LHCN-M2 (cell line): ENCODE data around the gene TMEM127. TPM values are rescaled to one million over a fixed set of nuclear protein-coding genes. Genes with fewer than 3 reads are reported as not detected.
"Not testable (repeated sequence)": the region's sequence is repeated elsewhere in the genome, so short reads cannot be mapped to it uniquely, and the experiment has no call there.

Experiments used
- DNase-seq: peaks from one replicate; pipeline ENCODE4 v3.0.0-alpha.2; 2012; ENCODE audit warnings: low read depth
- total RNA-seq: library from RNA; depleted of rRNA; stranded (reverse); fragments of >200 nt; gene quantifications from 2 replicates; pipeline ENCODE4 v1.2.3, GENCODE V29; 2014

The TMEM127 gene
- total RNA-seq, 1 experiment from 2014 or later: 34.6 TPM

- no peak for DNase-seq
Measured at GRCh38 chr2:96241900-96242611, 23.7 kb downstream of the TMEM127 start.

- no peak for DNase-seq
Measured at GRCh38 chr2:96241227-96241626, 24.6 kb downstream of the TMEM127 start.

DNA sequence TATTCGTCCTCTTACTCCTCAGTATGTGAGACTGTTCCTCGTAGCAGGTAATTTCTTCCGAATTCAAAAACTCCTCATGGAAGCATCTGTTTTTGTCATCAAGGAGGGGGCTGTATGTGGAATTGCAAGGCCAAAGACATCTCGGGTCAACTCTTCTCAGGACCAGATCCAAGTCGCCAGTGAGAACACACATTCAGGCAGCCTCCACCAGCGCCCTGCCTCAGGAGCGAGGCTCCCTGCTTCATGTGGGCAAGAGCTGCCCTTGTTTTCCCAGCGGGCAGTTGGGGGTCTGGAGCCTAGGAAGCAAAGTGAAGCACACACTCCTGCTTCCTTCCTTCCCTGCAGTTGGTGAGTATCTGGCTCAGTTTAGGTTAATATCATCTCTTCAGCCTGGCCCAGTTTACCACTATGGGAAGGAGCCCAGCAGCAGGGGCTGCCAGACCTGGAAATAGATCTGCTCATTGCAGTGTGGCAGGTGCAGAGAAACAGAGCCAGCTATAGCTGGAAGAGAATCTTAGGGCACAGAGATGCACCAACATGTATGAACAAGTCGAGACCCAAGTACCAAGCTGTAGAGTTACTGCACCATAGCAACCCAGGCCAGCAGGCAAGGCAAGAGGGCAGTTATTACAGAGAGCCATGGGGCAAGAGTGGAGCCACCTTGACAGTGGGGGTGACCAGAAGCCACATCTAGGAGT lies 25.3 kb downstream of the TMEM127 start:
- no peak for DNase-seq

- no peak for DNase-seq
Measured at GRCh38 chr2:96239745-96240264, 26.0 kb downstream of the TMEM127 start.

DNA sequence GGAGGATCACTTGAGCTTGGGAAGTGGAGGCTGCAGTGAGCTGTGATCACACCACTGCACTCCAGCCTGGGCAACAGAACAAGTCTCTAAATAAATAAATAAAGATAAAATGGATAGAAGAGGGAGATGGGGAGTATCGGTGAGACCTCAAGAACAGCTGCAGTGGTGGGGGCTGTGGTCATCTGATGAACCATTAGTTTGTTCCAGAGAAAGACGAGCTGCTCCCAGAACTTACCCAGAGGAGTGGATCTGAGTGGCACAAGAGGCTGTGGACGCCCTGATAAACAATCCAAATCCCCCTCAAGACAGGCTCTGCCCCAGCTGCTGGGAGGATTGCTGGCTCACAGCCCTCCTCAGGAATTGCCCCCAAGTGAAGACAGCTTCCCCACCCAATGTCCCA lies 26.7 kb downstream of the TMEM127 start:
- peak; percentile 71 for DNase-seq

DNA sequence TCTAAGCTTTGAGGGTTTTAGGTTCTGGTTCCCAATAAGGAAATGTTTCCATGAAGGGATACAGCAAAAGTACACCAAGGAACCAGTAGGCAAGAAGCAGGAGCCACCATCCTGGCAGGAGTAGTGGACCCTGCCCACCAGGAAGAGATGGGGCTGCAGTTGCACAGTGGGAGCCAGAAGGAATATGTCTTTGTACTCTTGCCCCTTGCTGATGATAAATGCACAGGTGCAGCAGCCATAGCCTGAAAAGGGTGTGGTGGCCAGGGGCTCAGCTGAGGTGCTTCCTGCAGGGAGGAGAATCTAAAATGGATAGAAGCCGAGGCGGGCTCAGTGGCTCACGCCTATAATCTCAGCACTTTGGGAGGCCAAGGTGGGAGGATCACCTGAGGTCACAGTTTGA lies 27.5 kb downstream of the TMEM127 start:
- no peak for DNase-seq

DNA sequence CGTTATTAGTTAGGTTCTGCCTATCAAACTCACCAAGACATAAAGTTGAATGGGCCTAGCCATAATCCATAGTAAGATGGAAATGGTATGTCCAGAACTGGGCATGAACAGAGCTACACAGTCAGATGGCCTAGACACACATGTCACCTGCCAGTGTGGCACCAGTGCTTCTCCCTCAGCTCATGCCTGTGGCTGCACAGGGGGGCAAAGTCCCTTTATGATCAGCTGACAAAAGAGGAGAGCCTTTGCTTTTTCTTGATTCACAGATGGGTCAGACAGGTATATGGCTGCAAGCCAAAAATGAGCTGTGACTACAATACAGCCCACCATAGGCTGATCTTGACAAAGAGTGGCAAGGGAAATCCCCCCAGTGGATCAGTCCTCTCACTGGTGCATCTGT lies 28.9 kb downstream of the TMEM127 start:
- DNase-seq: no peak

- no peak for DNase-seq
Measured at GRCh38 chr2:96233880-96234316, 31.9 kb downstream of the TMEM127 start.

DNA sequence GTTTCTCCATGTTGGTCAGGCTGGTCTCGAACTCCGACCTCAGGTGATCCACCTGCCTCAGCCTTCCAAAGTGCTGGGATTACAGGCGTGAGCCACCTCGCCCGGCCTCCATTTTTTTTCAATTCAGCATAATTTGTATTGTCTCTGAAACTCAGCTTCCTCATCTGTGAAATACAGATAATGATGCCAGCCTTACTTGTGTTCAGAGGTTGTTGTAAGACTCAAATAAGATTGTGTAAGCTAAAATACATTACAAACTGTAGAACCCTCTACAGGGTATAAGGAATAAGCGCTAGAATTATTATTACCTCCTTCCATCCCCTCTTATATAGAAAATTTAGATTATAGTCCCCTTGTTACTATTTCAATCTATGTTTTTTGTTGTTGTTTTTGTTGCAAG lies 32.4 kb downstream of the TMEM127 start:
- DNase-seq: no peak

- no peak for DNase-seq
Measured at GRCh38 chr2:96231316-96231715, 34.5 kb downstream of the TMEM127 start.

DNA sequence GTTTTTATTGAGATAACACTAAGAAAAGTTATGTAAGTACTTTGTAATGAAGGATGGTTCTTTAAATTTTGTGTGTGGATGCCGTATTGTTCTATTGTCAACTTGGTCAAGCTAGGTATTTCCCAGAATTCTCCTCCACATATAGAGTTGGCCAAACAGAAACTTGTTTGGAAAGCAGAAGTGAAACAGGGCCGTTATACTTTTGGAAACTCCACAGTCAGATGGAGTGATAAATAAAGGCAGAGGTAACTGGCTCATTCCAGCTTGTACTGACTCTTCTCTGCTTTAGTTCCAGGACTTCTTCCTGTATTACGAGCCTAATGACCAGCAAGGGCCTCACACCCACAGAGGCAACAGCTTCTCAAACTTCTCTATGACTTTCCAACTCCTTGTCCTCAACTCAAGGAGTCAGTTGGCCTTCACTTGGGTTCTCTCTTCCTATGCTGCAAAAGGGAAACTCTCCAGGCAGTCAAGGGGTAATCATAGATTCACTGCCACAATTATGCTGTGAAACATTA lies 40.7 kb downstream of the TMEM127 start:
- DNase-seq: no peak

GRCh38 chr2:96221106-96221505 lies 44.7 kb downstream of the TMEM127 start:
- not testable (repeated sequence) for DNase-seq

- DNase-seq: not testable (repeated sequence)
Measured at GRCh38 chr2:96219959-96220358, 45.8 kb downstream of the TMEM127 start.

DNA sequence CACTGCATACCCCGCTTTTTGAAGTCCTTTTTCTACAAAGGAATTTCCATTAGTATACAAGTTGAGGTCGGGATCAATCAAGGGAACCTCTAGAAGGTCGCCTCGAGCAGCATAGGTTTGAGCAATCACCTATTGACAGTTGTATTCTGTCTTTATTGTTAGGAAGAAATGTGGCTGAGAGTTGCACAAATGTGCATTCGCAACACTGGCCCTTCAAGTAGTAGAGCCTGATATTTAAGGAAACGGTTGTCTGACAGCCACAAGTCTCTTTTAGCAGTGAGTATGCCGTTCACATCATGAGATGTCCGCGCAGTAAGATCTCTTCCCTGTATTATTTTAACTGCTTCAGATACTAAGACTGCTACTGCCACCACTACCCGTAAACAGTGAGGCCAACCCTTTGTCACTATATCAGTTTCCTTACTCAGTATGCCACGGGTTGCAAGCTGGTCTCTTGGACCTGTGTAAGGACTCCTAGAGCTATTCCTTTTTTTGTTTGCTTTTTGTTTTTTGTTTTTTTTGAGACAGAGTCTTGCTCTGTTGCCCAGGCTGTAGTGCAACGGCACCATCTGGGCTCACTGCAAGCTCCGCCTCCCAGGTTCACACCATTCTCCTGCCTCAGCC lies 47.2 kb downstream of the TMEM127 start:
- DNase-seq: no peak

- DNase-seq: no peak
Measured at GRCh38 chr2:96214554-96214953, 51.2 kb downstream of the TMEM127 start.

DNA sequence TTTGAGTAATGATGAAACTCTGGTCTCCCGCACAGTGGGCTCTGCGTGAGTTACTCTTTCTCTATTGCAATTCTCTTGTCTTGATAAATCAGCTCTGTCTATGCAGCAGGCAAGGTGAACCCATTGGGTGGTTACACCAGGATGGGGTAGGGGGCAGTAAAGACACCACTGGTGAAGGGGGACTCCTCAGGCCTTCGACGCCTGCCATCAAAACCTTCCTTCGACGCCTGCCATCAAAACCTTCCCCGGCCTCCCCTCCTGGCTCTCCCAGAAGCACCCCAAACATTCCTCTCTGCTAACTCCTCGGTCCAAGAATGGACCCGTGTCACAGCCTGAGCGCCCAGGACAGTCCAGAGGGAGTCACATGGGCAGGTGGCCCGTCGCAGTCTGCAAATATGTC lies 52.4 kb downstream of the TMEM127 start:
- no peak for DNase-seq

DNA sequence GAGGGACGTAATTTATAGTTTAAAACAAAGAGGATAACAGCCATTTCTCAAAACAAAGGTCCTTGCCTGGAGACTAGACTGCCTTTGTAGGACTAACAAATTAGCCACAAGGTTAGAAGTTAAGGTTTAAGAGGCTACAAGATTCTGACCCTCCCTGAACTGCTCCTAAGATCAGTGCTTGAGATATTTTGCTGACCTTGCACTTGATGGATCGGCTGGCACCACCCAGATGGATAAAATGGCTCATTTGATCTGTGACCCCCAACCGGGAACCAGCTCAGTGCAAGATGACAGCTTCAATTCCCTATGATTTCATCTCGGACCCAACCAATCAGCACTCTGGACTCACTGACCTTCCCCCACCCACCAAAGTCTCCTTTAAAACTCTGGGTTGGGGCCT lies 53.5 kb downstream of the TMEM127 start:
- DNase-seq: no peak

- DNase-seq: no peak
Measured at GRCh38 chr2:96209729-96210085, 56.1 kb downstream of the TMEM127 start.

- no peak for DNase-seq
Measured at GRCh38 chr2:96209011-96209728, 56.6 kb downstream of the TMEM127 start.

DNA sequence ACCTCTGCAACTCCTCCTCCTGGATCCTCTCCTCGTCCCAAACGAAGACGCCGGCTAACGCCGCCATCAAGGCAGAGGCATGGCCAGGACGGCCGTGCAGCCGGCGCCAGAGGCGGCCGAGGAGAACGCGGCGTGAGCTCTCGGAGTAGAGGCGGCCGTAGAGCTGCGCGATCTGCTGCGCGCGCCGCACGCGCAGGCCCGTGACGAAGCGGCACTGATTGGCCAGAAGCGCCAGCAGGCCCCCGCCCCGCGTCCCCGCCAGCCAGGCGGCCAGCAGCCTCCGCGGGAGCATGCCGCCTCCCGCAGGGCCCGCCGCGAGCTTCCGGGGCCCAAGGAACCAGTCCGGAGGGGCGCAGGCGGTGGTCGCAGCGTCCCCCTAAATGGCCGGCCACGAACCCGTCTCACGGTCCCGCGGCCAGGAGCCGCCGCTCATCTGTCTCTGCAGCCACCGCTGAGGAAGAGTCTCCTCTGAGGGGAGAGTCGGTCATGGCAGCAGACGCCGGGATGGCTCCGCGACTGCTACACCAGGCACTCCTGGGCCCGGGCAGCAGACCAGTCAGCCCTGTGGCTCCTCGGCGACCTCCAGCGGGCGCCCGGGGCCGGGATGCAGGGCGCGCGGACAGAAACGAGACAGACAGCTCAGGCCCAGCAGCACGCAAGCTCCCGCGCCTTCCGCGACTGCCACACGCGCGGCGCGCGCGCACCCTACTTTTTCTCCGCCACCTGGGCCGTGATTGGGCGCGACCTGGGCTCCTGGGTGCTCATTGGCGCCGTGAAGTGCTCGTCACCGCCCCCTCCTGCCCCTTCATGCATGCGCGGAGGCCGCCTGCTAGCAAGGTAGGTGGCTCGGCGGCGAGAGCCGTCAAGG lies 57.4 kb downstream of the TMEM127 start, which contains the start of gene STARD7:
Gene STARD7 (minus strand): TSS at position 685 of the 868 bp plus-strand sequence. CDS start 393 bp downstream, at position 292.
- peak; percentile 97 for DNase-seq

GRCh38 chr2:96207774-96208142 lies 58.0 kb downstream of the TMEM127 start:
- no peak for DNase-seq
